Coronary artery (tissue), 2 donors: ENCODE data around the gene SPTAN1.

Source experiments
- DNase-seq: peaks from one replicate; pipeline ENCODE4 v3.0.0-alpha.2; 2017; ENCODE audit warnings: low spot score
- H3K27ac ChIP-seq, 2 donors: fragments of 200-600 bp; sonication (generic); one replicate each; pipeline ENCODE4 v1.5.1; 2016 to 2019
- H3K4me3 ChIP-seq: fragments of 200-600 bp; sonication (generic); 2 replicates; pipeline ENCODE4 v1.5.1; 2016; ENCODE audit warnings: mild to moderate bottlenecking, moderate library complexity
- TF ChIP-seq, protein P1 (sequence below): fragments of 200-600 bp; sonication (generic); IDR thresholded peaks from one replicate; pipeline ENCODE4 v1.5.1; 2019; ENCODE audit warnings: antibody characterized with exemption

Gene SPTAN1

GRCh38 chr9:128553728-128554127, 1.3 kb downstream of the SPTAN1 start:
- H3K27ac ChIP-seq, result peak overlapping the region; percentile 94 to 99
- TF ChIP-seq, protein P1, sequence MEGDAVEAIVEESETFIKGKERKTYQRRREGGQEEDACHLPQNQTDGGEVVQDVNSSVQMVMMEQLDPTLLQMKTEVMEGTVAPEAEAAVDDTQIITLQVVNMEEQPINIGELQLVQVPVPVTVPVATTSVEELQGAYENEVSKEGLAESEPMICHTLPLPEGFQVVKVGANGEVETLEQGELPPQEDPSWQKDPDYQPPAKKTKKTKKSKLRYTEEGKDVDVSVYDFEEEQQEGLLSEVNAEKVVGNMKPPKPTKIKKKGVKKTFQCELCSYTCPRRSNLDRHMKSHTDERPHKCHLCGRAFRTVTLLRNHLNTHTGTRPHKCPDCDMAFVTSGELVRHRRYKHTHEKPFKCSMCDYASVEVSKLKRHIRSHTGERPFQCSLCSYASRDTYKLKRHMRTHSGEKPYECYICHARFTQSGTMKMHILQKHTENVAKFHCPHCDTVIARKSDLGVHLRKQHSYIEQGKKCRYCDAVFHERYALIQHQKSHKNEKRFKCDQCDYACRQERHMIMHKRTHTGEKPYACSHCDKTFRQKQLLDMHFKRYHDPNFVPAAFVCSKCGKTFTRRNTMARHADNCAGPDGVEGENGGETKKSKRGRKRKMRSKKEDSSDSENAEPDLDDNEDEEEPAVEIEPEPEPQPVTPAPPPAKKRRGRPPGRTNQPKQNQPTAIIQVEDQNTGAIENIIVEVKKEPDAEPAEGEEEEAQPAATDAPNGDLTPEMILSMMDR, result no peak
- no peak for DNase-seq
- peak overlapping the region; percentile 100 for H3K4me3 ChIP-seq

- TF ChIP-seq, protein P1, result no peak
- peak; percentile 87 for DNase-seq
- peak overlapping the region; percentile 100 for H3K4me3 ChIP-seq
- H3K27ac ChIP-seq, result peak overlapping the region; percentile 94 to 99
Observed at GRCh38 chr9:128554155-128554862, 1.9 kb downstream of the SPTAN1 start.

GRCh38 chr9:128555180-128555721, 2.9 kb downstream of the SPTAN1 start:
- DNase-seq, result no peak
- Histone ChIP-seq H3K27ac (peak overlapping the region; percentile 48 to 99), H3K4me3 (peak overlapping the region; percentile 100)
- TF ChIP-seq, protein P1, result no peak

DNA sequence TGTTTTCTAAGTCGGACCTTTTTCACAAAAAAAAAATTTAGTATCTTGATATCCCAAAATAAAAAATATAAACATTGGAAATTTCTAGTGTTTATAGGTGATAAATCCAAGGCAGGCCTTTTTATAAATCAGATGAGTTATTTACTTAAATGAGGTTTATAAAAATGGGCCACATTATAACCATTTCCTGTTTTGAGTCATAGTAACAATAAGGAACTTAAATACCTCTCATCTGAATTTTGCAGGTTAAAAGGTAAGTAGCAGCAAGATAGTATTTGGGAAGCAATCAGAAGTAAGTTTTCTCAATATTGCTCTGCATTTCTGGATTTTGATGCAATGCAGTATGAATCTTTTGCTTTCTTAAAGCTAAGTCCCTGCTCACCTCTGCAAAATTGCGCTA, 3.9 kb downstream of the SPTAN1 start:
- no peak overlapping the region for H3K4me3 ChIP-seq
- TF ChIP-seq, protein P1, result no peak
- no peak overlapping the region for H3K27ac ChIP-seq
- DNase-seq, result no peak

GRCh38 chr9:128556926-128557634, 4.7 kb downstream of the SPTAN1 start:
- TF ChIP-seq, protein P1, result no peak
- Histone ChIP-seq H3K4me3 (no peak overlapping the region), H3K27ac (no peak overlapping the region)
- DNase-seq, result no peak

DNA sequence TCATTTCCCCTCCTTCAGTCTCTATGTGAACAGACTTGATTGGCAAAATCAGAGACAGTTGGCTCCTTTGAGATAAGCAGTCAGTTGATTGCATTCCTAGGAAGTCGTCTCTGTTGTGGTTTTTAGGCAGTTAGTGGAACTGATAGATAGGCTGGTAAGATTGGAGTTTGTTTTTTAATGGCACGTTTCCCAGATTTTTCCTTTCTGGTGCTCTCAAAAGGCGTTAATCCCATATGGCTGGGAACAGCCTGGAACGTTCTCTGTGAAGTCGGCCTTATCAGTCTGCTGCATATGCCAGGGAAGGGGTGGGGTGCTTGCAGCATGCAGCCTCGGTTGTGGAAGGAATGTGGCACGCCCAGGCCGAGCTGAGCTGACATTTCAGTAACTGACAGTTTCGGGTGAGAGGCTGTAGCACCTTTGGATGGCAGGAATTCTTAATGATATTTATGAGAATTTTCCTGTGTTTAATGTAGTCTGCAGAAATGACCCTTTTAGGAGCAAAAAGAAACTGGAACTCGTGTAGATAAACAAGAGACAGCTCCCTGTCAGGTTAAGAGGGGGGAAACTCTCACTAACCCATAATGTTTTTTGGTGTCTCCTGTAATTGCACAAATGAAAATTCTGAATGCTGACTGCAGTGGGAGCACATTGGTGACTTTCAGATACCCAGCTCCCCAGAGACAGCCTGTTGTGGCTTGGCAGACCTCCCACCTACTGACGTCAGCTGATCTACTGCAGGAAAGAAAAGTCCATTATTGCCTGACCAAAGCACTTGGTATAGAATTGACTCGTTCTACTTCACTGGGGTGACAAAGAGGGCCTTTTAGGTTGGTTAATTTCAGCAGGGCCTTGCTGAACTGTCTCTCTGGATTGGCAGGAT, 6.3 kb downstream of the SPTAN1 start:
- peak; percentile 89 for DNase-seq
- TF ChIP-seq, protein P1, result no peak
- H3K4me3 ChIP-seq, result peak overlapping the region; percentile 47
- H3K27ac ChIP-seq, result peak overlapping the region; percentile 68 to 87
